GM19397 (cell line): ENCODE measurements around the gene GRID1.

Source experiments
- ATAC-seq: cut with Tn5 transposase; IDR thresholded peaks from one replicate; pipeline ENCODE4 v1.9.1; 2021; ENCODE audit warnings: mild to moderate bottlenecking, moderate library complexity; ENCODE audit not compliant: unreplicated experiment

GRID1 gene

DNA sequence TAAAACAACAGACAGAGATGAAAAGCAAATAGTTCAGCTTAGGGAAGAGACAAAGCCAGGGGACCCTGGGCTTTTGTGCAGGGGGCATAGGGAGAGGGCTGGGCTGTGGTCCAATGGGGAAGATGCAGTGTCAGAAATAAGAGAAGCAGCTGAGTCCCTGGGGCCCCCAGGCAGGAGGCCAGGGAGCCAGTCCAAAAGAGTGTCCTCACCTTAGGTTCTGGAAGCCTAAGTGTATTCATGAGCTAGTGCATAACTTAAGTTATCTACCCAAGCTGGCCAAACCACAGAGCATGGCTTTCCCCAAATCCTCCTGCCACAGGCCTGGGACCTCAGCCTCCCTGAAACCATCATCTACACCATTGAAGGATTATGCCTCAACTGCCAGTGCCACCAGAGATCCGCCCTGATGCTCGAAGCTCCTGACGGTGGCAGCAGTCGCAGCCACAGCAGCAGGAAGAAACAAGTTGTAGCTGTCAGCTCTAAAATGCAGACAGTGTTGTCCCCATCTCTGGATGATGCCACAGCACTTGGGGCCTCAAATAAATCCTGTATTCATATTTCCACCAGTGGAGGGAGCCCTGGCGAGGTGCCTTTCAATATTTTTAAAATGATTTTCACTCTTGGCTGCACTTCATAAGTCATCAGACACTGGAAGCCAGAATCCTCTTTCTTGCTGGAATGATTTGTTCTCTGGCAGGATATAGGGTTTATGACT lies 574.6 kb downstream of the GRID1 start:
- ATAC-seq: no peak

GRCh38 chr10:85789982-85790789 lies 576.4 kb downstream of the GRID1 start:
- ATAC-seq: no peak

GRCh38 chr10:85789125-85789524 lies 577.5 kb downstream of the GRID1 start:
- no peak for ATAC-seq

DNA sequence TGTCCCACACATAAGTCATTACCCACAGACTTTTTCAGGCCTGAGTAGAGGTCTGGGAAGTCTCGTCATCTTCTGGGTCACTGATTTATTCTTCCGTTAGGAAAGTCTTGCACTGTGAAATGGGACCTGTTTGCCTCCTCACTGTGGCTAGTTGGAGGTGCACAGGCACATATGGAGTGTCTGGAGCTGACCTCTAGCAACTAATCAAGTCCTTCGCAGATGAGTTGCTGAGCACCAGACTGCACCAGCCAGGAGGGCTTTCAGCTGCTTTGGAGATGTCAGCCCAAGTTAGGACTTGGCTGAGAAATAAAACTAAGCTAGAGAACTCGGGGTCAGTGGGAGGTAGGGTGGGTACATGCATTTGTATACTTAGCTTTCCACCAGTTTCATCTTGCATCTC lies 578.0 kb downstream of the GRID1 start:
- ATAC-seq: no peak

GRCh38 chr10:85787881-85788280 lies 578.7 kb downstream of the GRID1 start:
- ATAC-seq: no peak

DNA sequence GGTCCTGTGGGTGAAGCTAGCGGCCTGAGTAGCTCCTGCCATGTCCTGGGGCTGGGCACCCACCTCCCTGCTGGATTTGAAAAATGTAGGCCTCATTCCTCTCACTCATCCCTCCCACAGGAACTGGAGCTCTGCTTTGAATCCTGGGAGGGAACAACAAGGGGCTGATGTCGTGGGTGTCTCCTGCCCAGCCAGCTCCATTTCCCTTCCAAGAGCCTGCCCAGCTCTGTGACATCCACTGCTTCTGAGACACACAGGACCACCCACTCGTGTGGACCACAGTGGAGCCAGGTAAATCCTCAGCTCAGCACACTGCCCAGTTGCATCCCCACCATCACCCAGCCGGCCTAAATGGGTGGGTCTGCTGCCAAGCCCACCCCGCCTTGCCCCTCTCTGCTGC lies 579.2 kb downstream of the GRID1 start:
- no peak for ATAC-seq

- ATAC-seq: no peak
Observed at GRCh38 chr10:85786401-85786899, 580.1 kb downstream of the GRID1 start.

- ATAC-seq: no peak
Observed at GRCh38 chr10:85784792-85785191, 581.8 kb downstream of the GRID1 start.

DNA sequence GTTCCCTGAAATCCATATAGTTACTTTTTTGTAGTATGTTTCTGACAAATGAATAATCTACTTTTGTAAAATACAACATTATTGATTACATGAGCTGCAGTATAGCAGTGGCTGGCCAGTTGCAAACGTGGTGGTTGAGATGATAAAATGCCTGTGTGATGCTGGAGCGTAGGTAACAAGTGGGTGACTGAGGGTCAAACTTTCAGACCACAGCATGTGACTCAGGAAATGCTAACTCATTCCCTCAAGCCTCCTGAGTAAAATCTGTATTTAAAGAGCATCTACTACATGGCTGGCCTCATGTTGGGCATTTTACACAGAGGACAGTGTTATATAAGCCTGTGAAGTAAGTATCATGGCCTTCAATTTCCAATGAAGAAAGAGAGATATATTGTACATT lies 585.2 kb downstream of the GRID1 start:
- no peak for ATAC-seq

- ATAC-seq: no peak
Observed at GRCh38 chr10:85778074-85778473, 588.5 kb downstream of the GRID1 start.

GRCh38 chr10:85767891-85768290 lies 598.7 kb downstream of the GRID1 start:
- no peak for ATAC-seq

DNA sequence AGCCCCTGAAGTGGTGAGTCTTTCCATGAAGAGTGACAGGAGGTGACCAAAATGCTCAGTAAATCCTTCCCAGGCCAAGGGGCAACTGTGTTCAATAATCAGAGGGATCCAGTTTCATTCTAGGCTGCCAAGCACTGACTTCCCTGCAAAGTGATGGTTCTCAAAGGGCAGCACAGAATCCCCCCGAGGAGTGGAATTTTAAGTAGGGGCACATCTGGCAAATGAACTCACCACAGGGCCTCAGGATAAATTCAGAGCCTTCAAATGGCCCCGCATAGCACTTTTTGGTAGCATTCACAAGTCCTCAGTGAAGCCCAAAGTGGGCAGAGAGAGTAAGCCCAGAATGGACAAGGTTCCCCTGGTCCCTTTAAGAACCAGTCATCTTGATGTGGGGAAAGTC lies 602.5 kb downstream of the GRID1 start:
- ATAC-seq: no peak

- no peak for ATAC-seq
Observed at GRCh38 chr10:85761906-85762445, 604.6 kb downstream of the GRID1 start.

DNA sequence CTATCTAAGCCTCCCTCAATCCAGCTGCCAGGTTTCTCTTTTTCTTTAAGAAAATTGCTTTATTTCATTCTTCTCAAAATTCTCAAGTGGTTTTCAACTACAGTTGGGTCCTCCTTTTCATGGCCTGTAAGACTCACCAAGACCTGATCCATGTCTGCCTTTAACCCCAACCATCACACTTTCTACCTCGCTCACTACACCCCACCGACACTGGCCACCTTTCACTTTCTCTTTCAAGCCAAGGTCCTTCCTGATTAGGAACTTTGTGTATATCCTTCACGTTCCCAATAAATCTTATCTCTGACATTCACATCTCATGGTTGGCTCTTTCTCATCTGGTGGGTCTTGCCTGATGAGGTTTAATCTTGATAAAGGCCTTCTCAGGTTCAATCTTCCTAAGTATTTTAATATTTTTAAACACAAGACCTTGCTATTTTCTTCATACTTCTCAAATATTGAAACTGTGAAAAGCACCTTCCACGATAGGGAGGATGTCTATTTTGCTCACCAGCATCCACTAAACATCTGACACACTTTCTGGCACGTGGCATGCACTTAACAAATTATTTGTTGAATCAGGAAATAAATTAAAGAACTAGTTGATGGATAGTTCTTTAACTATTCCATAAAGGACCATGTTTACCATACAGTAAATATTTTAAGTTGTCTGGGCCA lies 624.8 kb downstream of the GRID1 start:
- peak; percentile 95 for ATAC-seq

- no peak for ATAC-seq
Observed at GRCh38 chr10:85735997-85736396, 630.6 kb downstream of the GRID1 start.

DNA sequence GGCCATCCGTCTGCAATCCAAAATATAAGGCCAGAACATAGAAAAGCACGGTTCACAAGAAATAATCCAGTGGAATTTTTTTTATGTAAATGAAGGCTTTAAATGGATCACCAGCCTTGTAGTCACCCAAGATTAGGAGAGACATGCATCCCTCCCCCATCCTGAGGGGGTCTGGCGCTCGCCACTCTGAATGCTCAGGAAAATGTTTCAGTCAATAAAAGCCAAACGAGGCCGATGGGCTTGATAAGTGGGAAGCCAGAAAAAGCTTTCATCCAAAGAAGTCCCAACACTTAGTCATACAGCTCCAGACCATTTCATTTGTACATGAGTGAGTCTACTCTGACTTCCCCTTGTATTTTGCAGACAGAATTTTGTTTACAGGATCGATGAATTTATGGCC lies 631.8 kb downstream of the GRID1 start:
- ATAC-seq: no peak

- ATAC-seq: no peak
Observed at GRCh38 chr10:85724215-85724614, 642.4 kb downstream of the GRID1 start.

DNA sequence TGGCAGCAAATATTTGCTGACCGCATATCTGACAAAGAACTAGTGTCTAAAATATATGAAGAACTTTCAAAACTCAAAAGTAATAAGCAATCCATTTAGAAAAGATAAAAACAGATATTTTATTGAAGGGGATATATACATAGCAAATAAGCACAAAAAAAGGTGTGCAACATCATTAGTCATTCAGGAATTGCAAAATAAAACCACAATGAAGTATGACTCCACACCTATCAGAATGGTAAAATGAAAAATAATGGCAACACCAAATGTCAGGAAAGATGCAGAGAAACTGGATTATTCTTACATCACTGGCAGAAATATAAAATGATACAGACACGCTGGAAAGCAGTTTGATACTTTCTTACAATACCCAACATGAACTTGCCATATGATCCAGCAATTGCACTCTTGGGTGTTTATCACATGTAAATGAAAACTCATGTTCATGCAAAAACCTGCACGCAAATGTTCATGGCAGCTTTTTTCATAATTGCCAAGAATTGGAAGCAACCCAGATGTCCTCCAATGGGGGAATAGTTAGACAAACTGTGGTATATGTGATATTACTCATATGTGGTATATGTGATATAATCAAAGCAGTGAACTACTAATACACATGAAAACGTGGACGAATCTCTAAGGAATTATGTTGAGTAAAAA lies 645.5 kb downstream of the GRID1 start:
- ATAC-seq: no peak

DNA sequence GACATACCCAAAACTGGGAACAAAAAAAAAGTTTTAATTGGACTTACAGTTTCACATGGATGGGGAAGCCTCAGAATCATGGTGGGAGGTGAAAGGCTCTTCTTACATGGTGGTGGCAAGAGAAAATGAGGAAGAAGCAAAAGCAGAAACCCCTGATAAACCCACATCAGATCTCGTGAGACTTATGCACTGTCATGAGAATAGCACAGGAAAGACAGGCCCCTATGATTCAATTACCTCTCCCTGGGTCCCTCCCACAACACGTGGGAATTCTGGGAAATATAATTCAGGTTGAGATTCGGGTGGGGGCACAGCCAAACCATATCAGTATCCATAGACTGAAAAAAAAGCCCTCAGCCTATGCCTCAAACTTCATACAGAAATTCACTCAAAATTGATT lies 647.2 kb downstream of the GRID1 start:
- ATAC-seq: no peak

DNA sequence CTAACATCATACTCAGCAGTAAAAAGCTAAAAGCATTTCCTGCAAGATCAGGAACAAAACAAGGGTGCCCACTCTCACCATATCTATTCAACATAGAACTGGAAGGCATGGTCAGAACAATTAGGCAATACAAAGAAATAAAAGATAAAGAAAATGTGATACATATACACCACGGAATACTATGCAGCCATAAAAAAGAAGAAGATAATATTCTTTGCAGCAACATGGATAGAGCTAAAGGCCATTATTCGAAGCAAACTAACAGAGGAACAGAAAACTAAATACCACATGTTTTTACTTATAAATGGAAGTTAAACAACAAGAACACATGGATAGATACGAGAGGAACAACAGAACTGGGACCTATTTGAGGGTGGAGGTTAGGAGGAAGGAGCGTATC lies 652.7 kb downstream of the GRID1 start:
- no peak for ATAC-seq

DNA sequence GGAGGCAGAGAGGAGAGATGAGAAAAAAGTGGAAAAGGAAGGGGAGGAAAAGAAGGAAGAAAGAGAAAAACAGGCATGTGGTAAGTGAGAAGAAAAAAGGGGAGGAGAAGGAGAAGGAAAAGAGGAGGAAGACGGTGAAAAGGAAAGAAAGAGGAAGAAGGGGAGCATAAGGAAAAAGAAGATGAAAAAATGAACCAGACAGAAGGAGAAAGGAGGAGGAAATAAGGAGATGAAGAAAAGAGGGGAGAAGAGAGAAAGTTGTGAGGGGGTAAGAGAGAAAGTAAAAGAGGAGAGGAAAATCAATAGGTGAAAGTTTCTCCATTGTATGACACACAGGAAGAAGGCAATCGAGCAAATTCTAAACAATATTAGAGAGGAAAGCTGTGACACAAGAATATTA lies 663.8 kb downstream of the GRID1 start:
- no peak for ATAC-seq
